ENCODE measurements around the gene DCST2. TPM values are rescaled to one million over a fixed set of nuclear protein-coding genes. Genes with fewer than 3 reads are reported as not detected.
"Not testable (repeated sequence)": the region's sequence is repeated elsewhere in the genome, so short reads cannot be mapped to it uniquely, and the experiment has no call there.

Gene DCST2
- total RNA-seq, 1 donor from 2014 or later: 0.16 TPM

GRCh38 chr1:154994269-154994587, 39.4 kb downstream of the DCST2 start:
- no peaks in the 10 kb centered on the region for H3K27me3 Mint-ChIP-seq
- no peak overlapping the region for H3K27ac Mint-ChIP-seq
- H3K4me3 Mint-ChIP-seq: no peak overlapping the region
- no peaks in the 10 kb centered on the region for H3K9me3 Mint-ChIP-seq
- DNase-seq: no peak
- intact Hi-C loops (cut with micrococcal nuclease): no loop called here
- peaks cover 16% of the 10 kb centered on the region for H3K36me3 Mint-ChIP-seq (ENCODE audit: low read depth)
- peaks cover 28% of the 10 kb centered on the region for H3K4me1 Mint-ChIP-seq

- Mint-ChIP-seq H3K4me3 (no peak within 1 kb of the TSS), H3K9me3 (no peaks in the 10 kb centered on the region), H3K27me3 (no peaks in the 10 kb centered on the region), H3K27ac (no peak within 1 kb of the TSS), H3K36me3 (ENCODE audit: low read depth) (peaks cover 21% of the 10 kb centered on the region), H3K4me1 (peaks cover 26% of the 10 kb centered on the region)
- DNase-seq: no peak
- intact Hi-C loops (cut with micrococcal nuclease): no loop called here
These were observed 39.9 kb downstream of the DCST2 start, which contains the start of gene LENEP for GRCh38 chr1:154993572-154994268. Gene LENEP, plus strand, starts transcription at chr1:154993586. Its CDS starts 22 bp downstream, at chr1:154993608.

- H3K36me3 Mint-ChIP-seq (ENCODE audit: low read depth): peaks cover 29% of the 10 kb centered on the region
- no peaks in the 10 kb centered on the region for H3K27me3 Mint-ChIP-seq
- H3K4me1 Mint-ChIP-seq: peaks cover 26% of the 10 kb centered on the region
- DNase-seq: no peak
- intact Hi-C loops (cut with micrococcal nuclease): no loop called here
- no peak overlapping the region for H3K27ac Mint-ChIP-seq
- no peak overlapping the region for H3K4me3 Mint-ChIP-seq
- no peaks in the 10 kb centered on the region for H3K9me3 Mint-ChIP-seq
These were observed 40.6 kb downstream of the DCST2 start for GRCh38 chr1:154992721-154993571.

- no peak for DNase-seq
- peaks cover 34% of the 10 kb centered on the region for H3K36me3 Mint-ChIP-seq (ENCODE audit: low read depth)
These were observed 43.3 kb downstream of the DCST2 start for GRCh38 chr1:154990276-154990675.

GRCh38 chr1:154989195-154989860, 44.3 kb downstream of the DCST2 start:
- Mint-ChIP-seq H3K27me3 (no peaks in the 10 kb centered on the region), H3K9me3 (no peaks in the 10 kb centered on the region), H3K4me1 (peaks cover 13% of the 10 kb centered on the region), H3K4me3 (no peak overlapping the region), H3K27ac (no peak overlapping the region), H3K36me3 (ENCODE audit: low read depth) (peaks cover 34% of the 10 kb centered on the region)
- DNase-seq: no peak
- intact Hi-C loops (cut with micrococcal nuclease): no loop called here

More at GRCh38 chr1:154990276-154990675, 43.3 kb downstream of the DCST2 start:
- Mint-ChIP-seq H3K27ac (no peak overlapping the region), H3K9me3 (no peaks in the 10 kb centered on the region), H3K4me1 (peaks cover 14% of the 10 kb centered on the region), H3K4me3 (no peak overlapping the region), H3K27me3 (no peaks in the 10 kb centered on the region)
- intact Hi-C loops (cut with micrococcal nuclease): no loop called here

GRCh38 chr1:154988058-154988954, 45.3 kb downstream of the DCST2 start:
- DNase-seq: peak; percentile 70
- Mint-ChIP-seq H3K9me3 (no peaks in the 10 kb centered on the region), H3K4me3 (no peak overlapping the region), H3K27ac (no peak overlapping the region), H3K4me1 (peaks cover 16% of the 10 kb centered on the region), H3K27me3 (no peaks in the 10 kb centered on the region), H3K36me3 (ENCODE audit: low read depth) (peaks cover 34% of the 10 kb centered on the region)
- intact Hi-C loops (cut with micrococcal nuclease): no loop called here

- no peak overlapping the region for H3K4me3 Mint-ChIP-seq
- no peak overlapping the region for H3K27ac Mint-ChIP-seq
- no peaks in the 10 kb centered on the region for H3K27me3 Mint-ChIP-seq
- H3K4me1 Mint-ChIP-seq: peaks cover 16% of the 10 kb centered on the region
- intact Hi-C loops (cut with micrococcal nuclease): no loop called here
- H3K9me3 Mint-ChIP-seq: no peaks in the 10 kb centered on the region
- H3K36me3 Mint-ChIP-seq (ENCODE audit: low read depth): peaks cover 32% of the 10 kb centered on the region
- DNase-seq: no peak
These were observed 46.3 kb downstream of the DCST2 start for GRCh38 chr1:154987326-154987725.

- H3K27me3 Mint-ChIP-seq; H3K4me3 Mint-ChIP-seq; H3K27ac Mint-ChIP-seq; DNase-seq; intact Hi-C loops (cut with micrococcal nuclease); H3K9me3 Mint-ChIP-seq: not testable (repeated sequence)
- H3K4me1 Mint-ChIP-seq: peaks cover 16% of the 10 kb centered on the region
- peaks cover 32% of the 10 kb centered on the region for H3K36me3 Mint-ChIP-seq (ENCODE audit: low read depth)
These were observed 46.8 kb downstream of the DCST2 start for GRCh38 chr1:154986736-154987135.

- H3K9me3 Mint-ChIP-seq: no peaks in the 10 kb centered on the region
These were observed 49.7 kb downstream of the DCST2 start for GRCh38 chr1:154983776-154984466.

GRCh38 chr1:154982897-154983648, 50.5 kb downstream of the DCST2 start, which contains the start of gene FLAD1:
Gene FLAD1, plus strand, starts transcription at chr1:154983344. Its CDS starts 351 bp downstream, at chr1:154983695.
- no peak within 1 kb of the TSS for H3K4me3 Mint-ChIP-seq
- intact Hi-C loops (cut with micrococcal nuclease): loop anchor here (1.0 to 5.0 kb wide), 6 partner anchors 9 to 209 kb away; partner anchors contain the start of genes ADAM15, CKS1B, KRTCAP2 and SLC50A1
- H3K27me3 Mint-ChIP-seq: no peaks in the 10 kb centered on the region
- H3K9me3 Mint-ChIP-seq: no peaks in the 10 kb centered on the region
- peak; percentile 99 for DNase-seq
- H3K36me3 Mint-ChIP-seq (ENCODE audit: low read depth): peaks cover 21% of the 10 kb centered on the region
- H3K27ac Mint-ChIP-seq: peak within 1 kb of the TSS; percentile 8
- peaks cover 11% of the 10 kb centered on the region for H3K4me1 Mint-ChIP-seq

More at GRCh38 chr1:154983776-154984466, 49.7 kb downstream of the DCST2 start:
- DNase-seq: peak; percentile 64
- H3K27ac Mint-ChIP-seq: peak overlapping the region; percentile 8
- peaks cover 29% of the 10 kb centered on the region for H3K36me3 Mint-ChIP-seq (ENCODE audit: low read depth)
- no peak overlapping the region for H3K4me3 Mint-ChIP-seq
- H3K27me3 Mint-ChIP-seq: no peaks in the 10 kb centered on the region
- intact Hi-C loops (cut with micrococcal nuclease): loop anchor here (1.0 to 5.0 kb wide), 6 partner anchors 10 to 208 kb away; partner anchors contain the start of genes ADAM15, CKS1B, KRTCAP2 and SLC50A1
- peaks cover 16% of the 10 kb centered on the region for H3K4me1 Mint-ChIP-seq

GRCh38 chr1:154982341-154982740, 51.2 kb downstream of the DCST2 start:
- H3K4me3 Mint-ChIP-seq: no peak overlapping the region
- intact Hi-C loops (cut with micrococcal nuclease): loop anchor here (2.0 to 5.0 kb wide), 4 partner anchors 68 to 210 kb away; partner anchors contain the start of genes ADAM15, KRTCAP2, SLC50A1 and TRIM46

GRCh38 chr1:154978360-154978759, 55.2 kb downstream of the DCST2 start:
- DNase-seq: no peak
- H3K4me1 Mint-ChIP-seq: peaks cover 17% of the 10 kb centered on the region
- no peaks in the 10 kb centered on the region for H3K27me3 Mint-ChIP-seq
- H3K9me3 Mint-ChIP-seq: no peaks in the 10 kb centered on the region
- H3K4me3 Mint-ChIP-seq: no peak overlapping the region
- intact Hi-C loops (cut with micrococcal nuclease): loop anchor here (10.0 kb wide), 1 partner anchor 1526 kb away; the partner anchor contains the start of gene MEF2D
- H3K36me3 Mint-ChIP-seq (ENCODE audit: low read depth): peaks cover 26% of the 10 kb centered on the region
- H3K27ac Mint-ChIP-seq: no peak overlapping the region

More at GRCh38 chr1:154982341-154982740, 51.2 kb downstream of the DCST2 start:
- Mint-ChIP-seq H3K36me3 (ENCODE audit: low read depth) (peaks cover 23% of the 10 kb centered on the region), H3K9me3 (no peaks in the 10 kb centered on the region), H3K27ac (no peak overlapping the region), H3K27me3 (no peaks in the 10 kb centered on the region), H3K4me1 (peaks cover 16% of the 10 kb centered on the region)
- DNase-seq: no peak

Measured in activated CD4-positive, alpha-beta T cell treated with anti-CD3 and anti-CD28 coated beads, Interleukin-2, amount 10 ng/mL, durations not matched to agents 24 days and 14 days (primary cell).